Measurements from ENCODE around the gene CCDC180. TPM values are rescaled to one million over a fixed set of nuclear protein-coding genes. Genes with fewer than 3 reads are reported as not detected.

The CCDC180 gene
- total and polyA plus RNA-seq, 9 of the 15 experiments (the other 6 are each of a cell fraction or from before 2014, with no cell fraction given), result 0.56 to 4.2 (median 2.5) TPM

- ChIA-PET POLR2A (interaction anchor here (0.6 to 1.1 kb wide), 2 partner anchors 20 to 282 kb away, joined by 4 read pairs; no protein-coding TSS in a partner anchor), CTCF (ENCODE audit: low intra/inter-chr PET ratio) (no interaction called here)
- peaks cover 0 to 4% of the 10 kb centered on the region in 2 experiments; a peak in 2 of 5 replicates for H3K4me1 ChIP-seq (replicated peaks in 1 of 2; ENCODE audit: control insufficient read depth in 2 of 2, insufficient read depth in 2 of 2, low read length in 2 of 2)
- H3K27me3 ChIP-seq (ENCODE audit: control insufficient read depth in 2 of 2, insufficient read depth in 2 of 2, low read length in 2 of 2), result no peaks in the 10 kb centered on the region
- H3K4me3 ChIP-seq, result no peak overlapping the region
- in situ Hi-C loops (cut with MboI), result no loop called here
- no peak for TF ChIP-seq NR2F6 (CRISPR knock-in tag; IDR thresholded peaks at IDR 0.05)
- TF ChIP-seq RFX5 (IDR thresholded peaks at IDR 0.05; ENCODE audit: low read depth, low read length), result no peak
- no peak for TF ChIP-seq RBM39 (optimal IDR thresholded peaks at IDR 0.05; ENCODE audit: low read depth, low read length)
- TF ChIP-seq RBM25 (IDR thresholded peaks at IDR 0.05; ENCODE audit: low read depth, low read length, severe bottlenecking), result peak; percentile 69
- TF ChIP-seq, protein P1, sequence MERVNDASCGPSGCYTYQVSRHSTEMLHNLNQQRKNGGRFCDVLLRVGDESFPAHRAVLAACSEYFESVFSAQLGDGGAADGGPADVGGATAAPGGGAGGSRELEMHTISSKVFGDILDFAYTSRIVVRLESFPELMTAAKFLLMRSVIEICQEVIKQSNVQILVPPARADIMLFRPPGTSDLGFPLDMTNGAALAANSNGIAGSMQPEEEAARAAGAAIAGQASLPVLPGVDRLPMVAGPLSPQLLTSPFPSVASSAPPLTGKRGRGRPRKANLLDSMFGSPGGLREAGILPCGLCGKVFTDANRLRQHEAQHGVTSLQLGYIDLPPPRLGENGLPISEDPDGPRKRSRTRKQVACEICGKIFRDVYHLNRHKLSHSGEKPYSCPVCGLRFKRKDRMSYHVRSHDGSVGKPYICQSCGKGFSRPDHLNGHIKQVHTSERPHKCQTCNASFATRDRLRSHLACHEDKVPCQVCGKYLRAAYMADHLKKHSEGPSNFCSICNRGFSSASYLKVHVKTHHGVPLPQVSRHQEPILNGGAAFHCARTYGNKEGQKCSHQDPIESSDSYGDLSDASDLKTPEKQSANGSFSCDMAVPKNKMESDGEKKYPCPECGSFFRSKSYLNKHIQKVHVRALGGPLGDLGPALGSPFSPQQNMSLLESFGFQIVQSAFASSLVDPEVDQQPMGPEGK (CRISPR knock-in tag; IDR thresholded peaks at IDR 0.05; ENCODE audit: borderline replicate concordance), result no peak
- no peak for TF ChIP-seq HCFC1 (IDR thresholded peaks at IDR 0.05; ENCODE audit: low read depth, low read length)
- TF ChIP-seq, protein P2, sequence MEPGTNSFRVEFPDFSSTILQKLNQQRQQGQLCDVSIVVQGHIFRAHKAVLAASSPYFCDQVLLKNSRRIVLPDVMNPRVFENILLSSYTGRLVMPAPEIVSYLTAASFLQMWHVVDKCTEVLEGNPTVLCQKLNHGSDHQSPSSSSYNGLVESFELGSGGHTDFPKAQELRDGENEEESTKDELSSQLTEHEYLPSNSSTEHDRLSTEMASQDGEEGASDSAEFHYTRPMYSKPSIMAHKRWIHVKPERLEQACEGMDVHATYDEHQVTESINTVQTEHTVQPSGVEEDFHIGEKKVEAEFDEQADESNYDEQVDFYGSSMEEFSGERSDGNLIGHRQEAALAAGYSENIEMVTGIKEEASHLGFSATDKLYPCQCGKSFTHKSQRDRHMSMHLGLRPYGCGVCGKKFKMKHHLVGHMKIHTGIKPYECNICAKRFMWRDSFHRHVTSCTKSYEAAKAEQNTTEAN (CRISPR knock-in tag; IDR thresholded peaks at IDR 0.05), result no peak
- no peak for TF ChIP-seq SIX5 (IDR thresholded peaks at IDR 0.05; ENCODE audit: borderline replicate concordance in 1 of 2, insufficient read depth in 1 of 2, low read depth in 1 of 2, low read length in 2 of 2)
- TF ChIP-seq ZFP36 (IDR thresholded peaks at IDR 0.05; ENCODE audit: low read depth, low read length, partially characterized antibody), result peak; percentile 79
- H3K4me2 ChIP-seq (ENCODE audit: insufficient read depth, low read length), result no peak overlapping the region
- no TSS peak for BruUV-seq (replicated peaks)
- H4K20me1 ChIP-seq (replicated peaks; ENCODE audit: control insufficient read depth, insufficient read depth, low read length), result no peaks in the 10 kb centered on the region
- H3K36me3 ChIP-seq (ENCODE audit: control insufficient read depth, insufficient read depth, low read length), result no peaks in the 10 kb centered on the region
- DNase-seq (ENCODE audit: extremely low read depth in 1 of 4, low spot score in 3 of 4) (no peak), FAIRE-seq (no peak), ATAC-seq (no peak)
- no peak overlapping the region for H3K9ac ChIP-seq (ENCODE audit: insufficient read depth in 1 of 2, low read depth in 2 of 2, low read length in 2 of 2)
- no peaks in the 10 kb centered on the region for H3K9me3 ChIP-seq (replicated peaks; ENCODE audit: control insufficient read depth, insufficient read depth, low read depth, low read length)
- H3K79me2 ChIP-seq (ENCODE audit: control insufficient read depth, insufficient read depth, low read length), result no peaks in the 10 kb centered on the region
- H3K9me1 ChIP-seq (ENCODE audit: control insufficient read depth, insufficient read depth, low read length), result no peaks in the 10 kb centered on the region
- intact Hi-C loops (cut with micrococcal nuclease), result no loop called here
- no peak overlapping the region for H3K27ac ChIP-seq (ENCODE audit: extremely low read depth, low read depth, low read length)
- H2AFZ ChIP-seq (ENCODE audit: low read depth, low read length), result no peak overlapping the region
- 0% methylated on average over 1 of the region's 1 CpG for WGBS (ENCODE audit: insufficient coverage, low coverage, missing lambda C conversion rate)
Observed at GRCh38 chr9:97321251-97321650, 13.8 kb downstream of the CCDC180 start.

All from K562 (cell line).